HepG2 (cell line): Measurements from ENCODE around the gene PIGV. TPM values are rescaled to one million over a fixed set of nuclear protein-coding genes. Genes with fewer than 3 reads are reported as not detected.

Experiments
- ATAC-seq: fragments of 200-7000 bp; cut with Tn5 transposase; 3 replicates; pipeline ENCODE4 v1.9.1; 2020; ENCODE audit warnings: mild to moderate bottlenecking, moderate library complexity
- BruUV-seq: library from RNA; stranded (reverse); fragments of 400-500 nt; replicated peaks from 2 replicates; lab custom pipeline; 2021; lab: Mats Ljungman, UMichigan
- CTCF ChIA-PET: fragments of 300-600 bp; formaldehyde crosslinking; extraction: SDS; loops from one replicate; lab custom pipeline; 2021; ENCODE audit warnings: low total read pairs, inconsistent platforms, low intra/inter-chr PET ratio; lab: Yijun Ruan, JAX
- POLR2A ChIA-PET: fragments of 350-600 bp; sonication (Branson Sonifier 250); formaldehyde crosslinking; loops from one replicate; lab custom pipeline; 2020; ENCODE audit warnings: antibody characterized with exemption, inconsistent platforms; lab: Yijun Ruan, JAX
- DNase-seq: peaks from one replicate; pipeline ENCODE4 v3.0.0-alpha.2; 2015; ENCODE audit warnings: low spot score
- FAIRE-seq: peaks from 3 replicates; lab custom pipeline; 2011; peaks lifted over from hg19 to GRCh38; lab: Jason Lieb, UNC
- H2AFZ ChIP-seq: one replicate; pipeline ENCODE4 v1.6.1; 2011; ENCODE audit warnings: low read length, inconsistent platforms
- H3K27ac ChIP-seq: fragments of 300-600 bp; 3 replicates; pipeline ENCODE4 v1.8.0; 2011; ENCODE audit warnings: mixed run types, mild to moderate bottlenecking, mixed read lengths, low read length, inconsistent platforms; ENCODE audit not compliant: insufficient read depth; ENCODE audit errors: extremely low read length
- H3K27me3 ChIP-seq, 2 experiments: fragments of 200-600 bp in 1 of 2; 2 replicates in 1 of 2; 3 replicates in 1 of 2; pipeline versions ENCODE4 v1.6.0 to v1.8.0; 2011; ENCODE audit warnings: low read length in 2 of 2, mild to moderate bottlenecking in 2 of 2, moderate library complexity in 2 of 2, inconsistent platforms in 1 of 2; ENCODE audit not compliant: insufficient read depth in 2 of 2, control insufficient read depth in 1 of 2
- H3K36me3 ChIP-seq, 2 experiments: fragments of 200-600 bp in 1 of 2; replicated peaks in 1 of 2; 2 replicates in 1 of 2; 3 replicates in 1 of 2; pipeline versions ENCODE4 v1.5.1 to v1.8.0; 2011; ENCODE audit warnings: low read length in 2 of 2, inconsistent platforms in 1 of 2; ENCODE audit not compliant: insufficient read depth in 2 of 2, control insufficient read depth in 1 of 2
- H3K4me1 ChIP-seq: 2 replicates; pipeline ENCODE4 v1.5.1; 2012; ENCODE audit warnings: low read length, inconsistent platforms; ENCODE audit not compliant: insufficient read depth
- H3K4me2 ChIP-seq: 2 replicates; pipeline ENCODE4 v1.6.0; 2011; ENCODE audit warnings: low read depth, low read length, inconsistent platforms
- H3K4me3 ChIP-seq, 3 experiments: fragments of 200-600 bp in 1 of 3; sonication (generic), shearing (Covaris generic) in 1 of 3; replicated peaks in 1 of 3; 2 replicates each; pipeline ENCODE4 v1.5.1; 2011 to 2016; ENCODE audit warnings: low read length in 3 of 3, inconsistent platforms in 2 of 3, low read depth in 2 of 3, mild to moderate bottlenecking in 2 of 3, control low read depth in 1 of 3, mixed read lengths in 1 of 3; ENCODE audit not compliant: insufficient read depth in 1 of 3
- H3K79me2 ChIP-seq: one replicate; pipeline ENCODE4 v1.6.1; 2011; ENCODE audit warnings: low read length, inconsistent platforms; ENCODE audit not compliant: insufficient read depth
- H3K9ac ChIP-seq: 2 replicates; pipeline ENCODE4 v1.6.0; 2011; ENCODE audit warnings: mild to moderate bottlenecking, low read depth, low read length, inconsistent platforms; ENCODE audit not compliant: insufficient read depth
- H3K9me3 ChIP-seq: 2 replicates; pipeline ENCODE4 v1.5.1; 2012; ENCODE audit warnings: mild to moderate bottlenecking, low read length
- H4K20me1 ChIP-seq: 2 replicates; pipeline ENCODE4 v1.6.0; 2011; ENCODE audit warnings: inconsistent platforms, mild to moderate bottlenecking, low read length, moderate library complexity; ENCODE audit not compliant: insufficient read depth
- KLF11 ChIP-seq: IDR thresholded peaks from 2 replicates; pipeline ENCODE4 v1.6.1; 2016; ENCODE audit warnings: missing compliant biosample characterization
- MATR3 ChIP-seq: sonication (generic); formaldehyde crosslinking; IDR thresholded peaks from 2 replicates; pipeline ENCODE4 v1.4.0; 2020; ENCODE audit warnings: missing genetic modification reagents
- NKX3-1 ChIP-seq: sonication (generic); formaldehyde crosslinking; IDR thresholded peaks from 2 replicates; pipeline ENCODE4 v1.5.0; 2020; ENCODE audit warnings: missing genetic modification reagents
- POLR2AphosphoS5 ChIP-seq: IDR thresholded peaks from 2 replicates; pipeline ENCODE4 v1.6.1; 2012; ENCODE audit warnings: low read depth, low read length
- SKI ChIP-seq: fragments of 450-650 bp; IDR thresholded peaks from one replicate; pipeline ENCODE4 v1.6.1; 2018; ENCODE audit warnings: mild to moderate bottlenecking; ENCODE audit not compliant: partially characterized antibody
- U2AF2 ChIP-seq: fragments of 200-400 bp; formaldehyde crosslinking; IDR thresholded peaks from 2 replicates; pipeline ENCODE4 v1.6.1; 2017; ENCODE audit warnings: low read depth, mild to moderate bottlenecking, low read length
- ZFAT ChIP-seq: sonication (generic); formaldehyde crosslinking; conservative IDR thresholded peaks from 2 replicates; pipeline ENCODE4 v1.8.1; 2023; ENCODE audit warnings: missing genetic modification reagents, inconsistent platforms
- ZMYM3 ChIP-seq: sonication (generic); formaldehyde crosslinking; IDR thresholded peaks from 2 replicates; pipeline ENCODE4 v1.5.1; 2020; ENCODE audit warnings: mild to moderate bottlenecking, missing genetic modification reagents
- ZNF354B ChIP-seq: sonication (generic); formaldehyde crosslinking; IDR thresholded peaks from 2 replicates; pipeline ENCODE4 v1.8.0; 2022; ENCODE audit warnings: mild to moderate bottlenecking, missing genetic modification reagents
- ZNF543 ChIP-seq: sonication (generic); formaldehyde crosslinking; IDR thresholded peaks from 2 replicates; pipeline ENCODE4 v1.4.0; 2020; ENCODE audit warnings: mild to moderate bottlenecking, missing genetic modification reagents
- ZNF572 ChIP-seq: sonication (generic); formaldehyde crosslinking; IDR thresholded peaks from 2 replicates; pipeline ENCODE4 v1.5.1; 2020; ENCODE audit warnings: mild to moderate bottlenecking, missing genetic modification reagents
- ZNF766 ChIP-seq: sonication (generic); formaldehyde crosslinking; IDR thresholded peaks from 2 replicates; pipeline ENCODE4 v1.5.0; 2020; ENCODE audit warnings: missing genetic modification reagents, borderline replicate concordance
- ZSCAN25 ChIP-seq: sonication (generic); formaldehyde crosslinking; IDR thresholded peaks from 2 replicates; pipeline ENCODE4 v1.8.0; 2022; ENCODE audit warnings: mild to moderate bottlenecking, missing genetic modification reagents
- WGBS: methylation state at CpG from one replicate; pipeline ENCODE4 v1.1.6; 2017; ENCODE audit warnings: low lambda C conversion rate; 5-methylcytosine and 5-hydroxymethylcytosine counted together
- in situ Hi-C: cut with HindIII; loops from 2 replicates; pipeline ENCODE4 v1.10.0; 2017; ENCODE audit warnings: low pct_unique_long_range_greater_than_20kb; ENCODE audit not compliant: extremely low pct_ligation_motif_present
- intact Hi-C: fragments of 100-400 bp; cut with micrococcal nuclease; formaldehyde crosslinking; loops from one replicate; pipeline ENCODE4 v1.10.0; 2022; ENCODE audit not compliant: unreplicated experiment
- polyA plus RNA-seq, 8 experiments: library from polyadenylated mRNA; depleted of rRNA in 3 of 8; stranded (reverse) in 7 of 8; unstranded in 1 of 8; fragments of >200 nt; fragmentation: Illumina TruSeq in 4 of 8; extraction: Trizol in 4 of 8; gene quantifications; 2 replicates each; pipeline versions ENCODE4 v1.2.1 to v1.2.3, GENCODE V29; 2011 to 2016; ENCODE audit warnings: low read depth in 4 of 8, missing spikeins in 1 of 8, mixed read lengths in 1 of 8; ENCODE audit not compliant: insufficient read depth in 1 of 8
- total RNA-seq, 5 experiments: library from RNA; depleted of rRNA; stranded (reverse); fragments of >200 nt; fragmentation: Illumina TruSeq; extraction: Trizol; gene quantifications; 2 replicates each; pipeline ENCODE4 v1.2.3, GENCODE V29; 2016; ENCODE audit warnings: low read depth in 1 of 5
- TF ChIP-seq, protein P1 (sequence below): sonication (generic); formaldehyde crosslinking; IDR thresholded peaks from 2 replicates; pipeline ENCODE4 v1.4.0; 2020; ENCODE audit warnings: missing genetic modification reagents
- TF ChIP-seq, protein P2 (sequence below): sonication (generic); formaldehyde crosslinking; IDR thresholded peaks from 2 replicates; pipeline ENCODE4 v1.5.0; 2020; ENCODE audit warnings: missing genetic modification reagents
- TF ChIP-seq, protein P3 (sequence below): sonication (generic); formaldehyde crosslinking; IDR thresholded peaks from 2 replicates; pipeline ENCODE4 v1.8.1; 2023; ENCODE audit warnings: mild to moderate bottlenecking, missing genetic modification reagents
- TF ChIP-seq, protein P4 (sequence below): sonication (generic); formaldehyde crosslinking; IDR thresholded peaks from 2 replicates; pipeline ENCODE4 v1.5.0; 2020; ENCODE audit warnings: mild to moderate bottlenecking, missing genetic modification reagents, borderline replicate concordance

The PIGV gene
- total and polyA plus RNA-seq, 2 of the 13 experiments (the other 11 are each of a cell fraction or from before 2014, with no cell fraction given): 13.5 to 22.7 TPM

DNA sequence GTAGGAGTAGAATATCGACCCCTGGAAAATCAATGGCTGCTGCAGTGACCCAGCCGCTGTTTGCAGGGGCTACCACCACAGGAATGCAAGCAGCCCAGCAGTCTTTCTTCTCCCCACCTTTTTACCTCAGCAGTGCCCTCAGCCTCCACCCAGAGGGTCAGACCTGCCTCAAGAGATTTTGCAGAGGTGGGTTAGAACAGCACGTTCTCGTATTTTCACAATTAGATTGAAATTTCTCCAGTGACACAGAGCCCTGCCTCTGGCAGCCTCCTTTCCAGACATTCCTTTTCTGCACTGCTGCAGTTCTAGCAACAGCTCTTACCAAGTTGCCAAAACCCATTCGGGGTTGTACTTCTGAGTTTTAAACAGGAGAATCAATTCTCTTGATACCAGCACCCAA is 38.3 kb upstream of the PIGV start:
- no peak for TF ChIP-seq POLR2AphosphoS5
- TF ChIP-seq ZNF572: no peak
- TF ChIP-seq, protein P1, sequence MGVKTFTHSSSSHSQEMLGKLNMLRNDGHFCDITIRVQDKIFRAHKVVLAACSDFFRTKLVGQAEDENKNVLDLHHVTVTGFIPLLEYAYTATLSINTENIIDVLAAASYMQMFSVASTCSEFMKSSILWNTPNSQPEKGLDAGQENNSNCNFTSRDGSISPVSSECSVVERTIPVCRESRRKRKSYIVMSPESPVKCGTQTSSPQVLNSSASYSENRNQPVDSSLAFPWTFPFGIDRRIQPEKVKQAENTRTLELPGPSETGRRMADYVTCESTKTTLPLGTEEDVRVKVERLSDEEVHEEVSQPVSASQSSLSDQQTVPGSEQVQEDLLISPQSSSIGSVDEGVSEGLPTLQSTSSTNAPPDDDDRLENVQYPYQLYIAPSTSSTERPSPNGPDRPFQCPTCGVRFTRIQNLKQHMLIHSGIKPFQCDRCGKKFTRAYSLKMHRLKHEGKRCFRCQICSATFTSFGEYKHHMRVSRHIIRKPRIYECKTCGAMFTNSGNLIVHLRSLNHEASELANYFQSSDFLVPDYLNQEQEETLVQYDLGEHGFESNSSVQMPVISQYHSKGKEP (CRISPR knock-in tag): no peak
- TF ChIP-seq MATR3: no peak
- TF ChIP-seq SKI: no peak
- no peak for TF ChIP-seq U2AF2
- TF ChIP-seq ZSCAN25: no peak
- TF ChIP-seq ZNF543: no peak
- TF ChIP-seq NKX3-1: no peak
- TF ChIP-seq ZNF354B (CRISPR knock-in tag): no peak
- TF ChIP-seq, protein P2, sequence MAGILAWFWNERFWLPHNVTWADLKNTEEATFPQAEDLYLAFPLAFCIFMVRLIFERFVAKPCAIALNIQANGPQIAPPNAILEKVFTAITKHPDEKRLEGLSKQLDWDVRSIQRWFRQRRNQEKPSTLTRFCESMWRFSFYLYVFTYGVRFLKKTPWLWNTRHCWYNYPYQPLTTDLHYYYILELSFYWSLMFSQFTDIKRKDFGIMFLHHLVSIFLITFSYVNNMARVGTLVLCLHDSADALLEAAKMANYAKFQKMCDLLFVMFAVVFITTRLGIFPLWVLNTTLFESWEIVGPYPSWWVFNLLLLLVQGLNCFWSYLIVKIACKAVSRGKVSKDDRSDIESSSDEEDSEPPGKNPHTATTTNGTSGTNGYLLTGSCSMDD: no peak
- no peak for TF ChIP-seq ZNF766 (CRISPR knock-in tag)
- TF ChIP-seq ZMYM3: no peak
- TF ChIP-seq ZFAT (CRISPR knock-in tag): no peak
- TF ChIP-seq, protein P3, sequence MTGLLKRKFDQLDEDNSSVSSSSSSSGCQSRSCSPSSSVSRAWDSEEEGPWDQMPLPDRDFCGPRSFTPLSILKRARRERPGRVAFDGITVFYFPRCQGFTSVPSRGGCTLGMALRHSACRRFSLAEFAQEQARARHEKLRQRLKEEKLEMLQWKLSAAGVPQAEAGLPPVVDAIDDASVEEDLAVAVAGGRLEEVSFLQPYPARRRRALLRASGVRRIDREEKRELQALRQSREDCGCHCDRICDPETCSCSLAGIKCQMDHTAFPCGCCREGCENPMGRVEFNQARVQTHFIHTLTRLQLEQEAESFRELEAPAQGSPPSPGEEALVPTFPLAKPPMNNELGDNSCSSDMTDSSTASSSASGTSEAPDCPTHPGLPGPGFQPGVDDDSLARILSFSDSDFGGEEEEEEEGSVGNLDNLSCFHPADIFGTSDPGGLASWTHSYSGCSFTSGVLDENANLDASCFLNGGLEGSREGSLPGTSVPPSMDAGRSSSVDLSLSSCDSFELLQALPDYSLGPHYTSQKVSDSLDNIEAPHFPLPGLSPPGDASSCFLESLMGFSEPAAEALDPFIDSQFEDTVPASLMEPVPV (CRISPR knock-in tag): no peak
- TF ChIP-seq, protein P4, sequence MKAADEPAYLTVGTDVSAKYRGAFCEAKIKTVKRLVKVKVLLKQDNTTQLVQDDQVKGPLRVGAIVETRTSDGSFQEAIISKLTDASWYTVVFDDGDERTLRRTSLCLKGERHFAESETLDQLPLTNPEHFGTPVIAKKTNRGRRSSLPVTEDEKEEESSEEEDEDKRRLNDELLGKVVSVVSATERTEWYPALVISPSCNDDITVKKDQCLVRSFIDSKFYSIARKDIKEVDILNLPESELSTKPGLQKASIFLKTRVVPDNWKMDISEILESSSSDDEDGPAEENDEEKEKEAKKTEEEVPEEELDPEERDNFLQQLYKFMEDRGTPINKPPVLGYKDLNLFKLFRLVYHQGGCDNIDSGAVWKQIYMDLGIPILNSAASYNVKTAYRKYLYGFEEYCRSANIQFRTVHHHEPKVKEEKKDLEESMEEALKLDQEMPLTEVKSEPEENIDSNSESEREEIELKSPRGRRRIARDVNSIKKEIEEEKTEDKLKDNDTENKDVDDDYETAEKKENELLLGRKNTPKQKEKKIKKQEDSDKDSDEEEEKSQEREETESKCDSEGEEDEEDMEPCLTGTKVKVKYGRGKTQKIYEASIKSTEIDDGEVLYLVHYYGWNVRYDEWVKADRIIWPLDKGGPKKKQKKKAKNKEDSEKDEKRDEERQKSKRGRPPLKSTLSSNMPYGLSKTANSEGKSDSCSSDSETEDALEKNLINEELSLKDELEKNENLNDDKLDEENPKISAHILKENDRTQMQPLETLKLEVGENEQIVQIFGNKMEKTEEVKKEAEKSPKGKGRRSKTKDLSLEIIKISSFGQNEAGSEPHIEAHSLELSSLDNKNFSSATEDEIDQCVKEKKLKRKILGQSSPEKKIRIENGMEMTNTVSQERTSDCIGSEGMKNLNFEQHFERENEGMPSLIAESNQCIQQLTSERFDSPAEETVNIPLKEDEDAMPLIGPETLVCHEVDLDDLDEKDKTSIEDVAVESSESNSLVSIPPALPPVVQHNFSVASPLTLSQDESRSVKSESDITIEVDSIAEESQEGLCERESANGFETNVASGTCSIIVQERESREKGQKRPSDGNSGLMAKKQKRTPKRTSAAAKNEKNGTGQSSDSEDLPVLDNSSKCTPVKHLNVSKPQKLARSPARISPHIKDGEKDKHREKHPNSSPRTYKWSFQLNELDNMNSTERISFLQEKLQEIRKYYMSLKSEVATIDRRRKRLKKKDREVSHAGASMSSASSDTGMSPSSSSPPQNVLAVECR (CRISPR knock-in tag): no peak
- no peak for TF ChIP-seq KLF11 (CRISPR knock-in tag)
- Histone ChIP-seq H3K79me2 (peaks cover 32% of the 10 kb centered on the region), H3K9me3 (no peaks in the 10 kb centered on the region), H3K9ac (no peak overlapping the region), H3K36me3 (peaks cover 17 to 91% of the 10 kb centered on the region in 2 experiments), H3K4me1 (no peaks in the 10 kb centered on the region), H3K27ac (no peak overlapping the region), H2AFZ (no peak overlapping the region), H3K27me3 (no peaks in the 10 kb centered on the region), H3K4me3 (no peak overlapping the region), H3K4me2 (no peak overlapping the region), H4K20me1 (0 out of 2 replicates have a peak, but pooled peaks cover 6% of the 10 kb centered on the region)
- 99% methylated on average over 5 of the region's 5 CpGs for WGBS
- POLR2A ChIA-PET: interaction anchor here (0.6 kb wide), 1 partner anchor 844 kb away, joined by 5 read pairs; no protein-coding TSS in a partner anchor
- no peak for ATAC-seq
- FAIRE-seq: no peak
- no TSS peak for BruUV-seq
- intact Hi-C loops (no loop called here), in situ Hi-C loops (no loop called here)
- DNase-seq: no peak
- CTCF ChIA-PET: no interaction called here
